Activated CD8-positive, alpha-beta memory T cell treated with anti-CD3 and anti-CD28 coated beads, Interleukin-2, amount 50 U/mL, for 1 hour (primary cell): ENCODE results near the gene ANO9.
"Not testable (repeated sequence)": the region's sequence is repeated elsewhere in the genome, so short reads cannot be mapped to it uniquely, and the experiment has no call there.

ENCODE experiments used
- DNase-seq: peaks from one replicate; pipeline ENCODE4 v3.0.0-alpha.2; 2020; ENCODE audit errors: extremely low read depth

ANO9 gene

DNA sequence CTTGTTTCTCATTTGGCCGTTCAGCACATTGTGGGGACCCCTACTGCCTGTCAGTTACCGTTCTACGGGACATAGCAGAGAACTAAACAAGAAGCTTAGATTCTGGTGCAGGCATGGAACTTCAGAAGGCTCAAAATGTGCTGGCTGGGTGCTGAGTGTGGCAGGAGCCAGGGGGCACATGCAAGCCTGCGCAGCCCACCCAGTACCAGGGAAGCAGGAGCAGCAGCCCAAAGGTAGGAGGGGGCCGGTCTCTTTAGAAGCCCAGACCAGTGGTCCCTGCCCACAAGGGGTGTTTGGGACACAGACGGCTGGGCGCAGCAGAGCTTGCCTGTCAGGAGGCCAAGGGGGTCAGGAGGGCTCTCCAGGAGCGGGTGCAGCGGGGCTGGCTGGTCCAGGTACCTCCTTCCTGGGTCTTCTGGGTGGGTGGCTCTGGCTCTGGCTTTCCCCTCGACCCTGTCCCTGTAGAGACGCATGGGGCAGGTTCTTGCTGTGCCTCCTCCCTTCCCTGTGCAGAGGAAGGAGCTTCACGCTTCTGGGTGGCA is 10.5 kb upstream of the ANO9 start:
- no peak for DNase-seq

DNA sequence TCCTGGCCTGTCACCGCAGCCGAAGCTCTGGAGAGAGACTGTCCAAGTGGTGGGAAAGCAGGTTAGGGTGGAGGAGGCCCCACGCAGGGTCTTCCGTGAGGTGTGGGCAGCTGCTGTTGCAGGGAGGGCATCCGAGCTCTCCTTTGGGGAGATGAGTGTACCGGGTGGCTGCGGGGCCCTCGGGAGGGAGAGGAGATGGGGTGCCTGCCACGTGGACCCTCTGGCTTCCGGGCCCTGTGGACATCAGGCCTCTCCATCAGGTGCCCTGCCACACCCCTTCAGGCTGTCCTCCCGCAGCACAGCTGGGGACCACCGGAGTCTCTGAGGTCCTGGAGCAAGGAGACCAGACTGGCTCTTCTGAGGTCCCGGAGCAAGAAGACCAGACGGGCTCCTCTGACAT is 9.9 kb upstream of the ANO9 start:
- DNase-seq = no peak

DNA sequence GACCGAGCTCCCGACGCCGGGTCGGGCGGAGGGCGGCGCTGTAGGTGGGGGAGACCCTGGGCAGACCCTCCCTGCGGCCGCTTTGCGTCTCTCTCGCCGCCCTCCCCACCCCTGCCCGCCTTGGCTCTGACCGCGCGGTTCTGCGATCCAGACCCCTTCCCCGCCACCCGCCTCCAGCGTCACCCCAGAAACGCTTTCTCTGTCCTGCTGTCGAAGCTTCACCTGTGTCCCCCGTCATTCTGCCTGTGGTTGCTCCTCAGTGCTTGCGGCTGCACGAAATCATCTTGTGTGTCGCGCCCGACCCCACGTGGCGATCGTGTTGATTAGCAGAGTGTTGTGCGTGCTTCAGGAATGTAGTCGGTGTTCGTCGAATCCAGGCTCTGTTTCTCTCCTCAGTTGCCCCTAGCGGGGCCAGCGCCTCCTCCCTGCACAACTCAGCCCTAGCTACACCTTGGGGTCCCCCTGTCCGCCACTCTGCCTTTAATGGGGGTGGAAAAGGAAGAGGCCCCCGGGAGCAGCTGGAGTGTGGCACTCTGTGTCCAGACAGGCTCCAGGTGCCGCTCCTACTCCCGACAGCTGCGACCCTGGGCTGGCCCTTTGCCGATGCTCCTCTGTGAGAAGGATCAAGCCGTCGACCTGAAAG is 9.1 kb upstream of the ANO9 start:
- DNase-seq = peak; percentile 75

DNA sequence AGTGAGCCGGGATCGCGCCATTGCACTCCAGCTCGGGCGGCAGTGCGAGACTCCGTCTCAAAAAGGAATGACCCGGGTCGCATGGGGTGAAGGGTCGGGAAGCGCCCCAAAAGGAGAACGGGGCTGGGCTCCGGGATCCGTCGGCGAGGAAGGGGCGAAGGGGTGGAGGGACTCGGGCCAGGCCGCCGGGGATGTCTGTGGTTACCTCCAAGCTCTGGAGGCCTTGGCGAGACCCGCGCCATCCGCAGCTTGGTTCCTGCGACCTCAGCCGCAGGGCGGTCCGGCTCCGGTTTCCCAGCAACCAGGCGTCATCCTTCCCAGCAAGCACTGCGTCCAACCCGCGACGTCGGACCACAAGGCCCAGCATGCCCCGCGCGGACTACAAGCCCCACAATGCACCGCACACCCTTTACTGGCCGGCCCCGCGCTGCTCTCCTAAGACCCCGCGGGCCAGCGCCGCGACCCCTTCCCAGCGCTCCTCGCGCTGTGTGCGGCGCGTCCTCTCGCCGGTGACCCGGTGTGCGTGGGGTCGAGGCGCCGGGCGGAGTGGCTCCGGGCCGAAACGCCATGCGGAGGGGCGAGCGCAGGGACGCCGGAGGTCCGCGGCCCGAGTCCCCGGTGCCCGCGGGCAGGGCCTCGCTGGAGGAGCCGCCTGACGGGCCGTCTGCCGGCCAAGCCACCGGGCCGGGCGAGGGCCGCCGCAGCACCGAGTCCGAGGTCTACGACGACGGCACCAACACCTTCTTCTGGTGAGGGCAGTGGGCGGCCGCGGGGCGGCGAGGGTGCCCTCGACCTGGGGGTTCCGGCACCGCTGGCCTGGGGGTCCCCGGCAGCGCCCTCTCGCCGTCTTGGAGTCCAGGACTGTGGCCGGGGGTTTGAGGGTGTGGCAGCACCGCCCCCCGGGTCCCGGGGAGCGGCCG is 8.3 kb upstream of the ANO9 start, which contains the start of gene PTDSS2:
Gene PTDSS2 (plus strand): TSS at position 391 of the 920 bp plus-strand sequence. CDS start 177 bp downstream, at position 568.
- DNase-seq = peak; percentile 85

DNA sequence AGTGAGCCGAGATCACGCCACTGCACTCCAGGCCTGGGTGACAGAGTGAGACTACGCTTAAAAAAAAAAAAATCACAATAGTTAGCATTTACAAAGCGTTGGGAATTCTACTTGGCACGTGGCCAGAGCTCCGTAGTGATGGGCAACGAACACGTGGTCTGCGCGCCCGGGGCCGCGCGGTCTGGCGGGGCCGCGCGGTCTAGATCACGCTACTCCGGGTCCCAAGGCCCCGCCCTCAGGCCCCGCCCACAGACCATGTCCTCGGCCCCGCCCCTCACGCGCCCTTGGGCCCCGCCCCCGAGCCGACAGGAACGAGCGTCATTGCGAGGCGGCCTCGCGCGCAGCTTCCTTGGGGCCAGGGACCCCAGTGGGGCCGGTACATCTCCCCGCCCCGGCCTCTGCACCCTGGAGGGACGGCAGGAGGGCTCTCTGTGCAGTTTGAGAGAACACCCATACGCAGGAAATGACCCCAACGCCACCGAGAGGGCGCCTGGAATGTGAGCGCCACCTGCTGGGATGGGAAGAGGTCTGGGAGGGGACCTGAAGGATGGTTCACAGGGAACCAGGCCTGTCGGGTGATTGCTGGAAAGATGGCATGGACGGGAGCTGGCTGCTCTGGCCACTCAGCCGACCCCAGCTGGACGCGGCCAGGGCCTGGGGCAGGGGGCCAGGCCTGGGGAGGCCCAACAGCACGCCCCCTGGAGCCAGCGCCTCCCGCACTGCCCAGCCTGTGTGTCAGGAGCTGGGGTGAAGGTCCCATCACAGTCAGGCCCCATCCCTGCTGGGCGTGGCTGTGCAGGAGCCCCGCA is 6.3 kb upstream of the ANO9 start:
- DNase-seq = peak; percentile 82

DNA sequence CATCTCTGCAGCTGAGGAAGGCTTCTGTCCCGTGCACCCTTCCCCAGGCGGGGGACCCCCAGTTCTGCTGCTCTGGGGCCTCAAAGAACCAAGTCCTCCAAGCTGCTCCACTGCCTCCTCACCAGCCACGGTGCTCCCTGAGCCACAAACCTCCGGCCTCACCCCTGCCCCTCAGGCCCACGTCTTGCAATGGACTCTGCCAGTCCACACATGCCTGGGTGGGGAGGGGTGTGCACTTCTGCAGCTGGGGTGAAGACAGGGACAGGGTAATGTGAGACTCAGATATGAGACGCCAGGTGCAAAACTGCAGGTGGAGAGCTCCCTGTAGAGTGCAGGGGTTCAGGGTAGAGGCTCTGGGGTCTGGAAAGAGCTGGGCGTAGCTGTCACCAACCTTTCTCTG is 5.1 kb upstream of the ANO9 start:
- no peak for DNase-seq

DNA sequence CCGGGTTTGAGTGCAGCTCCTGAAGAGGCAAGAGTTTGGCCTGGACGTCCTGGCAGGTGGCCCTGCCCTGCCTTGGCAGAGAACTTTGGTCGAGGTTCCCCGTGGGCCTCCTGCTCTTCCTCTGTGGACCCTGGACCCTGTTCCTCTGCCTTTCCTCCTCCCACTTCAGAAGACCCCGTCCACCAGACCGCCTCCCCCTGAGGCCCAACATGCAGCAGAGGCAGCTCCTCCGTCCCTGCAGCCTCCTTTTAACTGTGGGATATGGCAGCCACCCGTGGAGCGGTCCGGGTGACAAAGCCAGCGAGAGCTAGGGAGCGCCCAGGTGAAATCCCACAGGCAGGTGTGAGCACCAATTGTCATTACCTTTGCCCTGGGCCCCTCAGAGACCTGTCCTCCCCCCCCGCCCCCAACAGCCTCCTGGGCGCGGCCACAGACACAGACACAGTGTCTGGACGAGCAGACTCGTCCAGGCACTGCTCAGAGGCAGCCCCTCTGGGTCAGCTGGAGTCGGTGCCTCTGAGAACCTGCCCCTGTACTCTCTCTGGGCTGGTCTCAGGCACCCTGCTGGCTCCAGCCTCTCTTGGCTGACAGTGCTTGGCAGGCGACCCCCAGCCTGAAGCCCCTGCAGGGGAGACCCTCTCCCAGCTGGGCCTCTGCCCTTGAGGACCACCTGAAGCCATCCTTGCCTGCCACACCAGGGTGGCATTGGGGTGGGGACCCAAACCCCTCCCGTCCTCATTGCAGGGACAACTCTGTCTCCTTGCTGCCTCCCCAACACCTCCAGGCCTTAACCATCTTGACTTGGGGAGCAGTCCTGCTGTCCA is 4.2 kb upstream of the ANO9 start:
- DNase-seq = no peak

DNA sequence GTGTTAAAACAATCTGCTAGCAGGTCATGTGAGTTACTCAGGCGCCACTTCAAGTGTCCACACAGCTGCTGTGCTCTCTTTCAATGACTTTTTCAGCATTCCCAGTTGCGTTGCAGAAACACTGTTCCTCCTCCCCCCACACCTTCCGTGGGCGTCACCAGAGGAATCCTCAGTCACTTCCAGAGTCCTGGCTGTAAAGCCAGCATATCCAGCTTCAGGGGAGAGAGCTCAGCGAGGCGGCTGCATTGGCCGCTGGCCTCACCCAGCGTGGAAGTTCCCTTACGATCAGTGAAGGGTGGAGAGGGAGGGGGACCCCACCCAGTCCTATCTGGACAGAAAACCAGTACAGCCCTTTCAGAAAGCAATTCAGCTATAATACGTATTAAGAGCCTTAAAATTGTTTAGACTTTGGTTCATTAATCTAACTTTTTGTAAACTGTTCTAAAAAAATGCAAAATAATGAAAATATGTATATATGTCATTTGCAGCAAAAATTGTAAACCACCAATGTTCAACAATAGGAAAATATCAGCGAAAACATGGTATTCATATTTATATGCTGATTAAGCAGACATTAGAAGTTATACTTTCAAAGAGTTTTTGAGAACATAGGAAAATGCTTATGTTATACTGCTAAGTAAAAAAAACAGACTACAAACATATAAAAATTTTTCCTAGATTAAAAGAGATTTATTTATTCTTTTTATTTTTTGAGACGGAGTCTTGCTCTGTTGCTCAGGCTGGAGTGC is 2.8 kb upstream of the ANO9 start:
- no peak for DNase-seq

DNA sequence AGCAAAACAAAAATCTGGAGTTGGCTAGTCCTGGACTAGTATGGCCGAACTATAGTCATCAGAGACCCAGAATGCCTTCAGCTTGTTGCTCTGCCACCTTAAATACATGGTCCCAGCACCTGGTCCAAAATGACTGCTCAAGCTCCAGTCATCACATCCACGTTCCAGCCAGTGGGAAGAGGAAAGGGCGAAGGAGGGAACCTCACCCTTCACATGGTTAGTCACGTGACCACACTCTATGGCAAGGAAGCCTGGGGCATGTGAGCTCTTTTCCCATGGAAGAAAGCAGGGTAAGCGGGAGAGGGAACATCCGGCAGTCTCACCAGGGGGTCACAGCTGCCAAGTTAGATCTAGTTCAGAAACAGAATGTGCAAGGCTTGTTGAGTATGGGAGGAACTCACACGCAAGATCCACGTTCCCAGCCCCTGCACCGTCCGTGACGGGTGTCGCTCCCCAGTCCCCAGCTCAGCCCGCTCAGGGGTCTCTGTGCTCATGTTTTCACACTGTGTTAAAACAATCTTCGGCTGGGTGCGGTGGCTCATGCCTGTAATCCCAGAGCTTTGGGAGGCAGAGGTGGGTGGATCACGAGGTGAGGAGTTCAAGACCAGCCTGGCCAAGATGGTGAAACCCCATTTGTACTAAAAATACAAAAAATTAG is 1.9 kb upstream of the ANO9 start:
- no peak for DNase-seq

DNA sequence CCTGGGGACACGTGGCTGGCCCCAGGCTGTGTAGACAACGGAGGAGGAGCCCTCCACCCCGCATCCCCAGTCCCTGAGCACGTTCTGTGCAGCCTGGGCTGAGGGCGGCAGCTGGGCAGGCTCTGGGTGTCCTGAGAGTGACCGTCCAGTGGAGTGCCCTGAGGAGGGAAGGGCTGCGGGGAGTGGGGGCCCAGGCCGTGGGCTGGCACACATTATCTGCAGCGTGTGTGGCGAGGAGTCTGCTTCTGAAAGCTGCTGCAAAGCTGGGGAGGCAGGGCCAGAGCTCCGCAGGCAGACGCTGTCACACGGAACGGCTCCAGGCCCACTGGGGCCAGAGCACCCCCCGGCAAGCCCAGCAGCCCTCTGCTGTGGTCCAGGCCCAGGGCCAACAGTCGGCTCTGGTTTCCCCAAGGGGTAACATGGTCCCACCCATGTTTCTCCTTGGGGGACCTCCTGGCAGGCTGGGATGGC is 835 bp upstream of the ANO9 start:
- DNase-seq = no peak

DNA sequence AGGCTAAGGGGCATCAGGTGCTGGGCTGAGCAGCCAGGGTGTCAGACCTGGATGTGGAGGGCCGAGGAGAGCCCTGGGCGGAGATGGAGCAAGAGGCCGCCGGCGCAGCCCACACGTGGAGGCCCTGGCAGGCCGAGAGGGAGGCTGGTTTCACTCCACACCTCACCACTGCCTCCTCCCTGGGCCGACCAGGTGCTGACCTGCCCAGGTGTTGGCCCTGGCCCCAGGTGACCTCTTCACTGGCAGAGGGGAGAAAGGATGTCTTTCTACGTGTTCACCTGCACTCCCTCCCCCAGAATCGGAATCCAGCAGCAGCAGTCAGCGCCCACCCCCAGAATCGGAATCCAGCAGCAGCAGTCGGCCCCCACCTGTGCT is 781 bp downstream of the ANO9 start:
- DNase-seq = no peak

DNA sequence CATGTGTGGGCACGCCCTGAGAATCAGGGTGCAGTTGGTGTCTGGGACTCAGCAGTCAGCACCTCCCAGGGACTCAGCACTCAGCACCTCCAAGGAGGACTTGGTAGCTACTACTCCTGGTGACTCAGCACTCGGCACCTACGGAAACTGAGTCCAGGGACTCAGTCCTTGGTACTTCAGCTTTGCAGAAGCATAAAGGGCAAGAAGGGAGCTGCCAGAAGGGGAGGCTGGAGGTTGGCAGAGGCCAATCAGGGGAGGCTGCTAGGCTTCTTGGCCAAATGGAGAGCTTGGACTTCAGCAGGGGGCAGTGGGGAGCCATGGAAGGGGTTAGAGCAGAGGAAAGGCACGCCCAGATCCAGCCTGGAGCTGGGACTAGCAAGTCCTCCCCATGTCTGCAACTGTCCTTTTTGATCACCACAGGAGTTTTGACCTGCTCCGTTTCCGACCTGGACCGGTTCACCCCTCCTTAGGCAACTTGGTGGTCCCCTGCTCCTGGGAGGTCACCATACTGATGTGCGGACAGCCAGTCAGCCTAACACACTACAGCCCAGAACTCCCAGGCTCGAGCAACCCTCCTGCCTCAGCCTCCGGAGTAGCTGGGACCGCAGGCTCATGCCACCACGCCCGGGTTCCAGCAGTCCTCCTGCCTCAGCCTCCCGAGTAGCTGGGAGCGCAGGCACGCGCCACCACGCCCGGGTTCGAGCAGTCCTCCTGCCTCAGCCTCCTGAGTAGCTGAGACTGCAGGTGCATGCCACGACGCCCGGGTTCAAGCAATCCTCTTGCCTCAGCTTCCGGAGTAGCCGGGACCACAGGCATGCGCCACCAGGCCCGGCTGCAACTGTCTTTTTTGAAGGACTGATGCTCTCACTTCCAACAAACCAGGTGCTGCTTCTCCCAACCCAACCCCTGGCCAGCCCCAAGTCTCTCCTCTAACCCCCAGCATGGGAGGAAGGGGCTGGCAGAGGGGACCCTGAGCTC is 1.5 kb downstream of the ANO9 start:
- no peak for DNase-seq

DNA sequence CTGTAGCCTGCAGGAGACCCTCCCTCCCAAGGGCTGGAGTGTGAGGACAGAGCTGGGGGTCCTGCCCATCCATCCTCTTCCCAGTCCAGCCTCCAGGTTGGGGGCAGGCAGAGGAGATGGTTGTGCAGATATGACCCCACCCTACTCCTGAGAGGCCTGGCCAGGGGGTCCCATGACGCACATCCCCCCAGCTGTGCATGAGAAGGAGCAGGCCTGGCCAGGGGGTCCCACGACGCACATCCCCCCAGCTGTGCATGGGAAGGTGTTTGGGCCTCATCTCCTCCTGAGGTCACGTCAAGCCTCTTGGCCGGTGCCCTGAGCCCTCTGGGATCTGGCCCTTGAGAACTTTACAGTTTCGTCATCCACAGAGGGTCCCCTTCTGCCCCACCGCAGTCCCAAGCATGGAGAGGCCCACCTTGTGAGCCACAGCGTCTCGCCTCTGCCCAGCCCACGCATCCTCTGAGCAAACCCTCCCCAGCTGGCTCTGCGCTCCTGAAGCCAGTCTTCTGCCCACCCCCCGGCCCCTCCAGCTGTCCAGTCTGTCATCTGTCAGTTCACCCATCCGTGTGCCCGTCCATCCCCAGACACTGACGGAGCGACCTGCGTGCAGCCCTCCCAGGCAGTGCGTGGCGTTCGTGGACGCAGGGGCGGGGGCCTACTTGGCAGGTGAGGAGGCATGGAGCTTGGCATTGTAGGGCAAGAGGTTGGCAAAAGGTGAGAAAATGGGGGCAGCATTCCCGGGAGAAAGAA is 2.3 kb downstream of the ANO9 start:
- DNase-seq = no peak

DNA sequence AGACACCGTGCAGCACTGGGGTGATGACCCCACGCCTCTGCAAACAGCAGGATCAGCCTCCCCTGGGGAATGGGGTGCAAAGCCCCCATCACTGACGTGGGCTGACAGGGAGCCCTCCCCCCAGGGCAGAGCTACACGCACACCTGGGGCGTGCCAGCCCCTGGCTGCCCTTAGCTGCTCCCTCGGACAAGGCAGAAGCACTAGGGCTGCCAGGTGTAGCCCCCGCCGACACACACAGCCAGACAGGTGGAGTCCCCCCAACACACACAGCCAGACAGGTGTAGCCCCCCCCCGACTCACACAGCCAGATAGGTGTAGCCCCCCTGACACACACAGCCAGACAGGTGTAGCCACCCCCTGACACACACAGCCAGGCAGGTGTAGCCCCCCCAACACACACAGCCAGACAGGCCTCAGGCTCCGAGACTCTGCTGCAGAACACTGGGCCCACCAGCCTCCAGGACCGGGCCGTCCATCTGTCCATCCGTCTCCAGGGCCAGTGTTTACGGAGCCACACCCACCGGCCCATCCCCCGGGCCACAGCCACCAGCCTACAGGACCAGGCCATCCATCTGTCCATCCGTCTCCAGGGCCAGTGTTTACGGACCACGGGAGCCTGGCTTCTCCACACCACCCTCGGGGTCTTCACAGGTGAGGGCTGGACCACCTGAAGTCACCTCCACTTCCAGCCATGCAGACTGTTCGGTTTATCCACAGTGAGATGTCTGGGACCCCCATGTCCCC is 3.5 kb downstream of the ANO9 start:
- DNase-seq = no peak

DNA sequence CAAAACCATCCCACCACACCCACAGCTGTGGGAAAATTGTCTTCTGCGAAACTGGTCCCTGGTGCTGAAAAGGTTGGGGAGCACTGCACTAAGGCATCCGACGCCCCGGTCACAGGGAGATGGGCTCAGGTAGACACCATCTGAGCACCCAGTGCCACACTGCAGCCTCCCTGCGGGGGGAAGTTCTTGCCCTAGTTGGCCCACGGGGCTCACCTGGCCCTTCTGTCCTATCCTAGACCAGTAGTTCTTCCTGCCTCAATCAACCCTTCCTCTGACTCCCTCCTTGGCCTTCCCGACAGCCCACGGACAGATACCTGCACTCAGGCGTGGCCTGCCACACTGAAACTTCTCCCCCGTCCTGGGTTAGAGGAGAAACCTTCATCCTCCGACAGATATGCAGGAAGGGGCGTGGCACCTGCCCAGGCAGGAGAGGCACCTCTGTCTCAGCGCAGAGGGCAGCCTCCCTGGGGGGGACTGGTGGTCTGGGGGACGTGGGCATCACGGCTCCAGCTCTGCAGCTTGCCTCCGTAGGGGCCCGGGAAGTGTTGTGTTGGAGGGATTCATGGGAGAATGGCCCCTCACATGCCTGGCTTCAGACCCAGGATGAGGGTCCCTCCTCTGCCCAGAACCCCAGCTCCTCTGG is 4.5 kb downstream of the ANO9 start:
- no peak for DNase-seq

DNA sequence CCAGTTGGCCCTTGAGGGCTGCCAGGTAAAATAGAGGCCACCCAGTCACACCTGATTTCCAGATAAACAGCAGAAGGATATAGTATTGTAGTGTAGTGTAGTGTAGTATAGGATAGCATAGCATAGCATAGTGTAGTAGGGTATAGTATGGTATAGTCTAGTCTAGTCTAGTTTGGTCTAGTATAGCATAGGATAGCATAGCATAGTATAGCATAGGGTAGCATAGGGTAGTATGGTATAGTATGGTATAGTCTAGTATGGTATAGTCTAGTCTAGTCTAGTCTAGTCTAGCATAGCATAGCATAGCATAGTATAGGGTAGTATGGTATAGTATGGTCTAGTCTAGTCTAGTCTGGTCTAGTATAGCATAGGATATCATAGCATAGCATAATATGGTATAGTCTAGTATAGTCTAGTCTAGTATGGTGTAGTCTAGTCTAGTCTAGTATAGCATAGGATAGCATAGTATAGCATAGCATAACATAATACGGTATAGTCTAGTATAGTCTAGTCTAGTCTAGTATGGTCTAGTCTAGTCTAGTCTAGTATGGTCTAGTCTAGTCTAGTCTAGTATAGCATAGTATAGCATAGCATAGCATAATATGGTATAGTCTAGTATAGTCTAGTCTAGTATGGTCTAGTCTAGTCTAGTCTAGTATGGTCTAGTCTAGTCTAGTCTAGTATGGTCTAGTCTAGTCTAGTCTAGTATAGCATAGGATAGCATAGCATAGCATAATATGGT is 6.6 kb downstream of the ANO9 start:
- not testable (repeated sequence) for DNase-seq
